Progenitor cell of endocrine pancreas (in vitro differentiated cells): ENCODE measurements around the gene P2RY12. TPM values are rescaled to one million over a fixed set of nuclear protein-coding genes. Genes with fewer than 3 reads are reported as not detected.
A peak's percentile ranks its signal among the peaks of the same experiment; 100 is the strongest.

ENCODE experiments used
- DNase-seq: peaks from one replicate; pipeline ENCODE4 v3.0.0; 2021; ENCODE audit warnings: low spot score; ENCODE audit not compliant: unreplicated experiment
- H3K27ac Mint-ChIP-seq: 2 replicates; pipeline ENCODE4 v1.8.0; 2021; ENCODE audit warnings: mild to moderate bottlenecking, moderate library complexity, mixed read lengths
- H3K27me3 Mint-ChIP-seq: 2 replicates; pipeline ENCODE4 v1.8.0; 2021; ENCODE audit warnings: mixed read lengths
- H3K36me3 Mint-ChIP-seq: 2 replicates; pipeline ENCODE4 v1.8.0; 2022; ENCODE audit warnings: mixed read lengths; ENCODE audit not compliant: insufficient read depth
- H3K4me1 Mint-ChIP-seq: 2 replicates; pipeline ENCODE4 v1.8.0; 2021; ENCODE audit warnings: low read depth, mixed read lengths
- H3K4me3 Mint-ChIP-seq: 2 replicates; pipeline ENCODE4 v1.8.0; 2021; ENCODE audit warnings: low read depth, mild to moderate bottlenecking, moderate library complexity, mixed read lengths
- H3K9me3 Mint-ChIP-seq: 2 replicates; pipeline ENCODE4 v1.8.0; 2021; ENCODE audit warnings: low read depth, mixed read lengths
- total RNA-seq: library from RNA; stranded (reverse); gene quantifications from 2 replicates; pipeline ENCODE4 v1.2.1, GENCODE V29; 2021
- TF ChIP-seq, protein P1 (sequence below): fragments of 200-600 bp; sonication (generic); IDR thresholded peaks from one replicate; pipeline ENCODE4 v1.5.0; 2021; ENCODE audit warnings: antibody characterized with exemption, mild to moderate bottlenecking; ENCODE audit not compliant: unreplicated experiment

The P2RY12 gene
- total RNA-seq, 1 donor from 2014 or later, result not detected

DNA sequence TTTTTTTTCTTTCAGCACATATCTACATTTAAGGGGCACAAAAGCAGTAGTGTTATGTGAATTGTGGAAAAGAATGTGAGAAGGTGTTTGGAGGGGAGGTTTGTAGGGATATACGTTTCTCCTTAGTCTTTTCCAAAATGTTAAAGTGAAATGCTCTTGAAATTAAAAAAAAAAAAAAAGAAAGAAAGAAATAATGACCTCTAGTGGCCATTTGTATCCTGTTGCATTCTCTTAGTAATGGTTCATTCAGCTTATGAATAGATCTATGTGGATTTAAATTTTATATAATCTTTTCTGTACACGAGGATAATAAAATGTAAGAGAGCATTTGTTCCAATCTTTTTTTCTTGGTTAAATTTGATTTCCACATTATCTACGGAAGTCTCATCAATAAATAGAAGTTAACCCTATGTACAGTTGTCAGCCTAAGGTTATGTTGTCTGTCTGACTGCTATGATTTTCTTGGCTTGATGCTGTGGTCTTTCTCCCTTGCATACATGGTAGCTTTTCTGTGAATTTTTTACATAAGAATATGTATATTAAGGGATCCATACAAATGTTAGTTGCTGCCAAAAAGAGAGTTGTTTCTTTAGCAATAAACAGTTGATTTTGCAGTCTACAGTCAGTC lies 56.9 kb downstream of the P2RY12 start:
- Mint-ChIP-seq H3K27ac (no peak overlapping the region), H3K36me3 (no peaks in the 10 kb centered on the region), H3K27me3 (no peaks in the 10 kb centered on the region), H3K4me1 (no peaks in the 10 kb centered on the region), H3K4me3 (no peak overlapping the region), H3K9me3 (no peaks in the 10 kb centered on the region)
- TF ChIP-seq, protein P1, sequence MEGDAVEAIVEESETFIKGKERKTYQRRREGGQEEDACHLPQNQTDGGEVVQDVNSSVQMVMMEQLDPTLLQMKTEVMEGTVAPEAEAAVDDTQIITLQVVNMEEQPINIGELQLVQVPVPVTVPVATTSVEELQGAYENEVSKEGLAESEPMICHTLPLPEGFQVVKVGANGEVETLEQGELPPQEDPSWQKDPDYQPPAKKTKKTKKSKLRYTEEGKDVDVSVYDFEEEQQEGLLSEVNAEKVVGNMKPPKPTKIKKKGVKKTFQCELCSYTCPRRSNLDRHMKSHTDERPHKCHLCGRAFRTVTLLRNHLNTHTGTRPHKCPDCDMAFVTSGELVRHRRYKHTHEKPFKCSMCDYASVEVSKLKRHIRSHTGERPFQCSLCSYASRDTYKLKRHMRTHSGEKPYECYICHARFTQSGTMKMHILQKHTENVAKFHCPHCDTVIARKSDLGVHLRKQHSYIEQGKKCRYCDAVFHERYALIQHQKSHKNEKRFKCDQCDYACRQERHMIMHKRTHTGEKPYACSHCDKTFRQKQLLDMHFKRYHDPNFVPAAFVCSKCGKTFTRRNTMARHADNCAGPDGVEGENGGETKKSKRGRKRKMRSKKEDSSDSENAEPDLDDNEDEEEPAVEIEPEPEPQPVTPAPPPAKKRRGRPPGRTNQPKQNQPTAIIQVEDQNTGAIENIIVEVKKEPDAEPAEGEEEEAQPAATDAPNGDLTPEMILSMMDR, result peak; percentile 72
- DNase-seq, result no peak

DNA sequence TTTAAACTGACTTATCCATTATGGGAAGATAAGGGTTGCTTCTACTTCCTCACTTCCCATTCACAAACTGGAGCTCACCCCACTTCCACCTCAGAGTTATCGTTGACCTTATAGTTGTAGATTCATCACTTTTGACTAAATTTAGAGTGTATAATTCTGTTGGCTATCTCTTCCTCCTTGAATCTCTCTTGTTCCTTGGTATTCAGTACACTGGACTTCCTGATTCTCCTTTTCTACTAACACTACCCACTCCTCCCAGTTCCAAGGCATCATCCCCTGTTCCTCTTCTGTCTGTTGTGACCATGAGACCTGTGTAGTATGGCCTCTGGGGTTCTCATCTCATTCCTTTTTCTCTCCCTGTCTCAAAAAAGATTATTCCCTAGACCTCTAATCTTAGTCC lies 62.0 kb downstream of the P2RY12 start:
- no peak overlapping the region for H3K27ac Mint-ChIP-seq
- TF ChIP-seq, protein P1, result no peak
- no peak overlapping the region for H3K4me3 Mint-ChIP-seq
- DNase-seq, result no peak
- H3K36me3 Mint-ChIP-seq, result no peaks in the 10 kb centered on the region
- H3K4me1 Mint-ChIP-seq, result no peaks in the 10 kb centered on the region
- H3K27me3 Mint-ChIP-seq, result no peaks in the 10 kb centered on the region
- H3K9me3 Mint-ChIP-seq, result no peaks in the 10 kb centered on the region

DNA sequence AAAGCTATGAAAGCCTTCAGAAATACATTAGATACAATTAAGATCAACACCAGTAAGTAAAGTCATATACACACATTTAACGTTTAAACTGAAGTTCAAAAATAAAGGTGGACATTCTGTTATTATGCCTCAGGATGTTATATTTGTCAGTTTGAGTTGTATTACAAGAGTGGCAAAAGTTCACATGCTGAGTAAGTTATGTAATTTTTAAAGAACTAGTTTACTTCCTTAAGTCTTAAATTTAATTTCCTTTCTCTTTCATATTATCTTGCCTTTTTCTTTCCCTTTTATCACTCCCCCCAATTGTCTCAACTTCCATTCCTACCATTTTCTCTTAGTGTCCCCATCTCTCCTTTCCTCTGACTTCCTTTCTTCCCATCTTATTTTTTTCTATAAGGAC lies 63.0 kb downstream of the P2RY12 start:
- Mint-ChIP-seq H3K36me3 (no peaks in the 10 kb centered on the region), H3K4me1 (no peaks in the 10 kb centered on the region), H3K27ac (no peak overlapping the region), H3K27me3 (no peaks in the 10 kb centered on the region), H3K9me3 (no peaks in the 10 kb centered on the region), H3K4me3 (no peak overlapping the region)
- no peak for DNase-seq
- TF ChIP-seq, protein P1, result no peak

DNA sequence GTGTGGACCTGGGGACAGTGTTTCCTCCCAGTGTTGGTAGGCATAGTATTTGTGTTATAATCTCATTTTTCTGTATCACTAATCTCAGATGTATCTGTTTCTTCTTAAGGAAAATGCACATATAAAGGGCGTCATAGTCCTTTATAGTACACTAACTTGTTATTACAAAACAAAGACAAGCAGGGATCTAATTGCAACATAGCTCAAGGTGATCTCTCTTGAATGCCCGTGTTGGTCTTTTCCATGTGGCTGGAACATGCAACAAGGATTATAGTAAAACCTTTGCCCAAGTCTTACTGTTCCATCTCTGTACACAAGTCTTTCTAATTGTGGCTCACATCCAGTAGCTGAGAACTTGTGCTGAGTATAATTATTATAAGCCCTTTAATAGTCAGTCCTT lies 64.4 kb downstream of the P2RY12 start:
- H3K27ac Mint-ChIP-seq, result no peak overlapping the region
- no peaks in the 10 kb centered on the region for H3K4me1 Mint-ChIP-seq
- no peak overlapping the region for H3K4me3 Mint-ChIP-seq

DNA sequence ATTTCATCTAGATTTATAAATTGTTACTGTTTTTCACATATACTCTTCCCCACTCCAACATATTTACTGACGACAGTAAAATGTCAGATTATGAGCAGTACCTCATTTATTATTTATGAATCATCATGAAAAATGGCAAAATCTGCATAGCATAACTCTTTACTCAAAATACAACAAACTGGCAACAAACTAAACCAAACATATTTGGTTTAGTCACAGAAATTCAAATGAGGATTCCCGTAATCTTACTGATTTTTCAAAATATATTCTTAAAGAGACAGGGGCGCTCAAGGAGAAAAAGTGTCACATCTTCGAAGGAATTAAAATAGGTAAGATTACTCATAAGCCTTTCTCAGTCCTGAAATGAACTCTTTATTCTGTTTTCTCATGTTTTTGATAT lies 64.9 kb downstream of the P2RY12 start:
- Mint-ChIP-seq H3K27ac (no peak overlapping the region), H3K4me3 (no peak overlapping the region), H3K4me1 (no peaks in the 10 kb centered on the region), H3K27me3 (no peaks in the 10 kb centered on the region), H3K36me3 (no peaks in the 10 kb centered on the region), H3K9me3 (no peaks in the 10 kb centered on the region)
- no peak for DNase-seq
- TF ChIP-seq, protein P1, result no peak

More for the DNA sequence above, 64.4 kb downstream of the P2RY12 start:
- H3K36me3 Mint-ChIP-seq, result no peaks in the 10 kb centered on the region
- H3K9me3 Mint-ChIP-seq, result no peaks in the 10 kb centered on the region
- no peak for DNase-seq
- H3K27me3 Mint-ChIP-seq, result no peaks in the 10 kb centered on the region
- TF ChIP-seq, protein P1, result no peak
